Parathyroid adenoma (tissue), 2 donors: ENCODE data around the gene FILIP1.

Experiments used
- H2AFZ ChIP-seq: fragments of 300-600 bp; sonication (generic); one replicate; pipeline ENCODE4 v1.7.0; 2017; ENCODE audit warnings: antibody characterized with exemption, mild to moderate bottlenecking
- H3K27ac ChIP-seq: fragments of 300-600 bp; sonication (generic); one replicate; pipeline ENCODE4 v1.7.0; 2017
- H3K27me3 ChIP-seq: fragments of 300-600 bp; sonication (generic); one replicate; pipeline ENCODE4 v1.7.0; 2017; ENCODE audit warnings: low read length; ENCODE audit not compliant: control insufficient read depth, insufficient read depth
- H3K36me3 ChIP-seq: fragments of 300-600 bp; sonication (generic); one replicate; pipeline ENCODE4 v1.7.0; 2017; ENCODE audit warnings: low read length; ENCODE audit not compliant: control insufficient read depth, insufficient read depth
- H3K4me1 ChIP-seq: fragments of 300-600 bp; sonication (generic); one replicate; pipeline ENCODE4 v1.7.0; 2017; ENCODE audit warnings: control low read depth
- H3K4me2 ChIP-seq: fragments of 300-600 bp; sonication (generic); one replicate; pipeline ENCODE4 v1.7.0; 2017; ENCODE audit warnings: low read length
- H3K4me3 ChIP-seq: fragments of 300-600 bp; sonication (generic); one replicate; pipeline ENCODE4 v1.7.0; 2017; ENCODE audit warnings: low read depth, low read length
- H3K79me2 ChIP-seq: fragments of 300-600 bp; sonication (generic); one replicate; pipeline ENCODE4 v1.7.0; 2017; ENCODE audit warnings: control low read depth
- H3K9ac ChIP-seq: fragments of 300-600 bp; sonication (generic); one replicate; pipeline ENCODE4 v1.7.0; 2017; ENCODE audit warnings: mild to moderate bottlenecking
- H3K9me3 ChIP-seq: fragments of 300-600 bp; sonication (generic); one replicate; pipeline ENCODE4 v1.7.0; 2017; ENCODE audit warnings: low read length; ENCODE audit not compliant: control insufficient read depth
- CTCF ChIP-seq: fragments of 300-600 bp; sonication (generic); IDR thresholded peaks from one replicate; pipeline ENCODE4 v1.7.0; 2017; ENCODE audit warnings: antibody characterized with exemption, mild to moderate bottlenecking
- donor health status: primary hyperparathyroidism.

The FILIP1 gene

GRCh38 chr6:75467284-75467683 is 26.3 kb downstream of the FILIP1 start:
- Histone ChIP-seq H3K4me2 (no peak overlapping the region), H3K9ac (no peak overlapping the region), H2AFZ (no peak overlapping the region), H3K27me3 (no peaks in the 10 kb centered on the region), H3K9me3 (no peaks in the 10 kb centered on the region), H3K27ac (no peak overlapping the region), H3K79me2 (no peaks in the 10 kb centered on the region), H3K36me3 (no peaks in the 10 kb centered on the region), H3K4me3 (no peak overlapping the region), H3K4me1 (no peaks in the 10 kb centered on the region)
- no peak for TF ChIP-seq CTCF

- no peaks in the 10 kb centered on the region for H3K79me2 ChIP-seq
- H3K27ac ChIP-seq = no peak overlapping the region
- no peaks in the 10 kb centered on the region for H3K4me1 ChIP-seq
- no peak overlapping the region for H3K4me2 ChIP-seq
- H3K4me3 ChIP-seq = no peak overlapping the region
- H2AFZ ChIP-seq = no peak overlapping the region
- H3K9me3 ChIP-seq = no peaks in the 10 kb centered on the region
- no peaks in the 10 kb centered on the region for H3K36me3 ChIP-seq
- H3K27me3 ChIP-seq = no peaks in the 10 kb centered on the region
- no peak for TF ChIP-seq CTCF
- no peak overlapping the region for H3K9ac ChIP-seq
Measured at GRCh38 chr6:75466636-75467035, 27.0 kb downstream of the FILIP1 start.

- H3K9ac ChIP-seq = no peak overlapping the region
Measured at GRCh38 chr6:75463908-75464307, 29.7 kb downstream of the FILIP1 start.

GRCh38 chr6:75463061-75463460 is 30.5 kb downstream of the FILIP1 start:
- Histone ChIP-seq H3K4me1 (no peaks in the 10 kb centered on the region), H3K27ac (no peak overlapping the region), H3K27me3 (no peaks in the 10 kb centered on the region), H3K9ac (no peak overlapping the region), H3K9me3 (no peaks in the 10 kb centered on the region), H2AFZ (no peak overlapping the region), H3K79me2 (no peaks in the 10 kb centered on the region), H3K4me3 (no peak overlapping the region), H3K36me3 (no peaks in the 10 kb centered on the region), H3K4me2 (no peak overlapping the region)
- TF ChIP-seq CTCF = no peak

More at GRCh38 chr6:75463908-75464307, 29.7 kb downstream of the FILIP1 start:
- Histone ChIP-seq H3K27ac (no peak overlapping the region), H3K27me3 (no peaks in the 10 kb centered on the region), H3K79me2 (no peaks in the 10 kb centered on the region), H3K9me3 (no peaks in the 10 kb centered on the region), H3K36me3 (no peaks in the 10 kb centered on the region), H2AFZ (no peak overlapping the region), H3K4me2 (no peak overlapping the region), H3K4me1 (no peaks in the 10 kb centered on the region), H3K4me3 (no peak overlapping the region)
- no peak for TF ChIP-seq CTCF

GRCh38 chr6:75460681-75461080 is 32.9 kb downstream of the FILIP1 start:
- TF ChIP-seq CTCF = no peak
- Histone ChIP-seq H3K79me2 (no peaks in the 10 kb centered on the region), H3K4me3 (no peak overlapping the region), H3K36me3 (no peaks in the 10 kb centered on the region), H3K4me2 (peak overlapping the region; percentile 34), H3K4me1 (no peaks in the 10 kb centered on the region), H2AFZ (no peak overlapping the region), H3K9me3 (no peaks in the 10 kb centered on the region), H3K27ac (no peak overlapping the region), H3K27me3 (no peaks in the 10 kb centered on the region), H3K9ac (no peak overlapping the region)
